ENCODE results near the gene SRGAP3. TPM values are rescaled to one million over a fixed set of nuclear protein-coding genes. Genes with fewer than 3 reads are reported as not detected.

Gene SRGAP3
- total RNA-seq, 1 donor from 2014 or later, result 10.3 TPM

- intact Hi-C loops (cut with micrococcal nuclease), result no loop called here
- Histone ChIP-seq H3K27me3 (ENCODE audit: low read depth) (no peaks in the 10 kb centered on the region), H3K27ac (replicated peaks) (no peak overlapping the region), H3K9me3 (replicated peaks) (peaks cover 14% of the 10 kb centered on the region), H3K4me1 (peaks cover 10% of the 10 kb centered on the region), H3K4me3 (no peak overlapping the region), H3K36me3 (no peaks in the 10 kb centered on the region)
- TF ChIP-seq CTCF (IDR thresholded peaks at IDR 0.05; ENCODE audit: borderline replicate concordance), result no peak
- no peak for DNase-seq
These were observed 101.6 kb downstream of the SRGAP3 start for GRCh38 chr3:9147896-9148266.

- peaks cover 15% of the 10 kb centered on the region for H3K4me1 ChIP-seq
- no peaks in the 10 kb centered on the region for H3K27me3 ChIP-seq (ENCODE audit: low read depth)
- TF ChIP-seq CTCF (IDR thresholded peaks at IDR 0.05; ENCODE audit: borderline replicate concordance), result no peak
- no peak overlapping the region for H3K27ac ChIP-seq (replicated peaks)
- H3K9me3 ChIP-seq (replicated peaks), result peaks cover 14% of the 10 kb centered on the region
- no peak overlapping the region for H3K4me3 ChIP-seq
- H3K36me3 ChIP-seq, result no peaks in the 10 kb centered on the region
- DNase-seq, result no peak
- intact Hi-C loops (cut with micrococcal nuclease), result no loop called here
These were observed 102.1 kb downstream of the SRGAP3 start for GRCh38 chr3:9147215-9147895.

- Histone ChIP-seq H3K27ac (replicated peaks) (no peak overlapping the region), H3K4me3 (no peak overlapping the region), H3K36me3 (no peaks in the 10 kb centered on the region), H3K4me1 (peaks cover 23% of the 10 kb centered on the region), H3K9me3 (replicated peaks) (peaks cover 11% of the 10 kb centered on the region), H3K27me3 (ENCODE audit: low read depth) (no peaks in the 10 kb centered on the region)
- intact Hi-C loops (cut with micrococcal nuclease), result no loop called here
- DNase-seq, result no peak
- TF ChIP-seq CTCF (IDR thresholded peaks at IDR 0.05; ENCODE audit: borderline replicate concordance), result no peak
These were observed 102.9 kb downstream of the SRGAP3 start for GRCh38 chr3:9146367-9147071.

GRCh38 chr3:9143184-9143583 lies 106.3 kb downstream of the SRGAP3 start:
- TF ChIP-seq CTCF (IDR thresholded peaks at IDR 0.05; ENCODE audit: borderline replicate concordance), result no peak
- no peaks in the 10 kb centered on the region for H3K36me3 ChIP-seq
- H3K27me3 ChIP-seq (ENCODE audit: low read depth), result no peaks in the 10 kb centered on the region
- no peak overlapping the region for H3K27ac ChIP-seq (replicated peaks)
- peaks cover 6% of the 10 kb centered on the region for H3K9me3 ChIP-seq (replicated peaks)
- no peak for DNase-seq
- no peak overlapping the region for H3K4me3 ChIP-seq
- intact Hi-C loops (cut with micrococcal nuclease), result no loop called here
- peaks cover 26% of the 10 kb centered on the region for H3K4me1 ChIP-seq

GRCh38 chr3:9142362-9142761 lies 107.1 kb downstream of the SRGAP3 start:
- no peak for TF ChIP-seq CTCF (IDR thresholded peaks at IDR 0.05; ENCODE audit: borderline replicate concordance)
- Histone ChIP-seq H3K9me3 (replicated peaks) (peaks cover 6% of the 10 kb centered on the region), H3K4me1 (peaks cover 26% of the 10 kb centered on the region), H3K27ac (replicated peaks) (peak overlapping the region; percentile 17), H3K27me3 (ENCODE audit: low read depth) (peaks cover 4% of the 10 kb centered on the region), H3K4me3 (no peak overlapping the region), H3K36me3 (no peaks in the 10 kb centered on the region)
- no peak for DNase-seq
- intact Hi-C loops (cut with micrococcal nuclease), result no loop called here

Measured in left ventricle myocardium inferior (tissue), 1 donor.